WERI-Rb-1 (cell line): ENCODE data around the gene TOMM34.

Source experiments
- DNase-seq: peaks from one replicate; pipeline ENCODE4 v3.0.0-alpha.2; 2020
- H3K27ac ChIP-seq: fragments of 250-450 bp; sonication (Bioruptor Pico); 2 replicates; pipeline ENCODE4 v1.5.1; 2020; ENCODE audit warnings: mild to moderate bottlenecking, moderate library complexity
- H3K27me3 ChIP-seq: fragments of 250-450 bp; sonication (Bioruptor Pico); 2 replicates; pipeline ENCODE4 v1.5.1; 2021; ENCODE audit warnings: mild to moderate bottlenecking, low read depth, moderate library complexity; ENCODE audit not compliant: insufficient read depth, severe bottlenecking
- H3K36me3 ChIP-seq: fragments of 250-450 bp; sonication (Bioruptor Pico); 2 replicates; pipeline ENCODE4 v1.5.1; 2020; ENCODE audit warnings: mild to moderate bottlenecking, moderate library complexity
- H3K4me3 ChIP-seq: 2 replicates; pipeline ENCODE4 v1.5.1; 2011; ENCODE audit warnings: low read depth, mild to moderate bottlenecking, control low read depth, low read length
- H3K9me3 ChIP-seq: fragments of 250-450 bp; sonication (Bioruptor Pico); 2 replicates; pipeline ENCODE4 v1.5.1; 2021; ENCODE audit warnings: mild to moderate bottlenecking, moderate library complexity; ENCODE audit not compliant: severe bottlenecking
- CTCF ChIP-seq: IDR thresholded peaks from 2 replicates; pipeline ENCODE4 v1.5.1; 2011; ENCODE audit warnings: low read depth, mild to moderate bottlenecking, control low read depth, inconsistent platforms, low read length

TOMM34 gene

GRCh38 chr20:44930517-44931168, 29.6 kb downstream of the TOMM34 start:
- Histone ChIP-seq H3K36me3 (peaks cover 31% of the 10 kb centered on the region), H3K27me3 (no peaks in the 10 kb centered on the region), H3K27ac (no peak overlapping the region), H3K4me3 (no peak overlapping the region), H3K9me3 (no peaks in the 10 kb centered on the region)
- DNase-seq, result no peak
- TF ChIP-seq CTCF, result no peak

GRCh38 chr20:44928595-44928994, 31.6 kb downstream of the TOMM34 start:
- H3K4me3 ChIP-seq, result no peak overlapping the region
- H3K27ac ChIP-seq, result no peak overlapping the region
- peaks cover 31% of the 10 kb centered on the region for H3K36me3 ChIP-seq
- H3K9me3 ChIP-seq, result no peaks in the 10 kb centered on the region
- DNase-seq, result no peak
- no peaks in the 10 kb centered on the region for H3K27me3 ChIP-seq
- TF ChIP-seq CTCF, result no peak

- H3K27ac ChIP-seq, result no peak overlapping the region
- no peak overlapping the region for H3K4me3 ChIP-seq
- no peak for TF ChIP-seq CTCF
- no peaks in the 10 kb centered on the region for H3K9me3 ChIP-seq
- DNase-seq, result no peak
- H3K36me3 ChIP-seq, result peaks cover 32% of the 10 kb centered on the region
- H3K27me3 ChIP-seq, result no peaks in the 10 kb centered on the region
Observed at GRCh38 chr20:44924541-44924940, 35.7 kb downstream of the TOMM34 start.

GRCh38 chr20:44921447-44921846, 38.8 kb downstream of the TOMM34 start:
- DNase-seq, result no peak
- peaks cover 38% of the 10 kb centered on the region for H3K36me3 ChIP-seq
- no peak for TF ChIP-seq CTCF
- H3K27ac ChIP-seq, result no peak overlapping the region
- H3K9me3 ChIP-seq, result no peaks in the 10 kb centered on the region
- no peaks in the 10 kb centered on the region for H3K27me3 ChIP-seq
- no peak overlapping the region for H3K4me3 ChIP-seq

- no peaks in the 10 kb centered on the region for H3K9me3 ChIP-seq
- H3K4me3 ChIP-seq, result no peak overlapping the region
- no peak overlapping the region for H3K27ac ChIP-seq
- no peak for TF ChIP-seq CTCF
- H3K36me3 ChIP-seq, result peaks cover 48% of the 10 kb centered on the region
- no peak for DNase-seq
- H3K27me3 ChIP-seq, result no peaks in the 10 kb centered on the region
Observed at GRCh38 chr20:44918761-44919160, 41.4 kb downstream of the TOMM34 start.

- Histone ChIP-seq H3K9me3 (no peaks in the 10 kb centered on the region), H3K27me3 (no peaks in the 10 kb centered on the region), H3K36me3 (peaks cover 52% of the 10 kb centered on the region), H3K4me3 (no peak overlapping the region), H3K27ac (no peak overlapping the region)
- no peak for TF ChIP-seq CTCF
- DNase-seq, result no peak
Observed at GRCh38 chr20:44918342-44918741, 41.9 kb downstream of the TOMM34 start.
